GM19099 (cell line): Measurements from ENCODE around the gene BNIP3.

Source experiments
- POLR2A ChIP-seq: IDR thresholded peaks from 3 replicates; pipeline ENCODE4 v1.6.1; 2011; ENCODE audit warnings: low read depth; ENCODE audit not compliant: insufficient read length; ENCODE audit errors: extremely low read depth

BNIP3 gene, protein sequence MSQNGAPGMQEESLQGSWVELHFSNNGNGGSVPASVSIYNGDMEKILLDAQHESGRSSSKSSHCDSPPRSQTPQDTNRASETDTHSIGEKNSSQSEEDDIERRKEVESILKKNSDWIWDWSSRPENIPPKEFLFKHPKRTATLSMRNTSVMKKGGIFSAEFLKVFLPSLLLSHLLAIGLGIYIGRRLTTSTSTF

DNA sequence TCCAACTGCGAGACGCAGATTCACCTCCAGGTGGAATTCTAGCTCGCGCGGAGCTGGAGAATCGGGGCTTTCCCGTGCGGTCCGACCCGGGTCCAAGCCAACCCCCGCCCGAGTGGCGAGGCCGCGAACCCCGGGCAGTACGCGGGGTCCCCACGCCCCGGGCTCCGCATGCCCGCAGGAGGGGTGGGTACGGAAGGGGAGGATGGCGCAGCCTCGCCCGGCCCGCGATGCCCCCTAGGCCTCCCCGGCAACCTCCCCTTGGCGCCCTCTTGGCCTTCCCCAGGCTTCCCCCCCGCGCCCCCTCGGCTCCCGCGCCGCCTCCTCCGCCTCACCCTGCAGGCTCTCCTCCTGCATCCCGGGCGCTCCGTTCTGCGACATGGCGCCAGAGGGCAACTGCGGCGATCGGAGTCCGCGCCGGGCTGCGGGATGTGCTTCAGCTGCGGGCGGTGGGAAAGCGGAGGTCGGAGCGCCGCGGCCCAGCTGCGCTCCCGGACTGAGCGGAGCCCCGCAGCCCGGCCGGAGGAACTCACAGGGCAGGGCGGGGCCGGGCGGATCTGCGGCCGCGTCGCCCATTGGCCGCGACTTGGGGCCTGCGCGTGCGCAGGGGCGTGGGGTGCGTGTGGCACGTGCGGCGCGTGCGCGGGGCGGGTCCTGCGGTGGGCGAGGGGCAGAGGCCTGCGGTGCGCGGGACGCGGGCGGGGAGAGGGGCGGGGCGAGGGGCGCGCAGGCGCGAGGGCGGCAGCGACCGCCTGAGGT lies at the start of gene BNIP3:
BNIP3 (minus strand) TSS at position 495 of the 756 bp plus-strand sequence; CDS start at position 378, 117 bp downstream.
- peak; percentile 78 for TF ChIP-seq POLR2A

- no peak for TF ChIP-seq POLR2A
These were observed 49.3 kb upstream of the BNIP3 start for GRCh38 chr10:132030898-132031463.

DNA sequence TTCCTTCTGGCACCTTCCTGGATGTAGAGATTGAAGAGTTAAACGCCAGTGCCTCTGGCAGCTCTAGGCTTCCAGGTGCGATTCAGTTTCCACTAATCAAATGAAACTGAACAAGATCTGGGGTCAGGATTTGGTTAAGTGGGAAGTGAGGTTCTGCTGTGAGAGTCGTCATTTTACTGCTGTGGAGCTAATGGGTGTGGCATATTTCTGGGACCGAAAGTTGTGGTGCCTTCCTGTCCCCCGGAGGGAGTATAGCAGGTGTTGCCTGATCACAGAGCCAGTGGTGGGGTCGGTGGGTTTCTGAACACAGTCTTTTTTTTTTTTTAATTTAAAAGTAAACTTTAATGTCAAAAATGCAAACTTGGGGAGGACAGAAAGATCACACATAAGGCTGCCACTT lies 47.0 kb upstream of the BNIP3 start:
- TF ChIP-seq POLR2A: no peak

DNA sequence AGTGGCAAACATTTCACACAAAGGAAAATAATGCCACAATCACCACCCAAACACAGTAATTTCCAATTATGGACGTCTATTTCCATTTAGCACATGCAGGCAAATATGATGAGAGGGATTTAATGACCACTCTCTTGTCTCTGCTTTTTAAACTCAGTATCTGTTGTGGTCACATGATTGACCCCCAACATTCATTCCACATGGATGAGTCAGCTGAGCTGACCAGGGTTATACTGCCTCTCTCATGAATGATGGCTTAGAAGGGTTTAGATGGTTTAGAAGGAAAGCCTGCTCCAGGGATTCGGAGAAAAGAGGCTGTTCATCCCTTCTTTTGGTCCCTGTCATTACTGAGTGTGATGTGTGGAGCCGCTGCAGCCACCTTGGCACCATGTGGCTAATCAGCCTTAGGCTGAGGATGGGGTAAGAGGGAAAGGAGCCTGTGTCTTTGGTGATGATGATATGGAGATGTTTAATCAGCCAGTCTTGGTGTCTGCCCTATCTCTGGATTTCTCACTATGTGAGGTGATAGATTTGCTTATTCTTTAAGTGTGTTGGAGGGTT lies 45.8 kb upstream of the BNIP3 start:
- TF ChIP-seq POLR2A: no peak

GRCh38 chr10:132023092-132023811 lies 41.5 kb upstream of the BNIP3 start:
- no peak for TF ChIP-seq POLR2A

DNA sequence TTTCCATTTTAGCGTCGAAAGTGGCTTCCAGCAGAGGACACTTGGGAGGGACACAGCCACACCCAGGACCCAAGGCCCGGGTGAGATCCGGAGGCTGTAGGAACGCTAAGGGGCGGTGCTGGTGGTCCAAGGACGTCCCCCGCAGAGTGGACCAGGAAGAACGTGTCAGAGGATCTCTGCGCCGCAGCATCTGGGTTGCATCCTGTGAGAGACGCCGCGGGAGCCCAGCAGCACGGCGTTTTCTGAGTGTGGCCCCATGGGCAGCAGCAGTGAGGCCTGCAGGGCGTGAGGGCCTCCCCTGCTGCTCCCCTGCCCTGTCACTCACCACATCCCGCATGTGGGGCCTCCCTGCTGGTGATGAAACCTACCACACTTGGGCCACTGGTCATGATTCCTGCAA lies 40.5 kb upstream of the BNIP3 start:
- no peak for TF ChIP-seq POLR2A

DNA sequence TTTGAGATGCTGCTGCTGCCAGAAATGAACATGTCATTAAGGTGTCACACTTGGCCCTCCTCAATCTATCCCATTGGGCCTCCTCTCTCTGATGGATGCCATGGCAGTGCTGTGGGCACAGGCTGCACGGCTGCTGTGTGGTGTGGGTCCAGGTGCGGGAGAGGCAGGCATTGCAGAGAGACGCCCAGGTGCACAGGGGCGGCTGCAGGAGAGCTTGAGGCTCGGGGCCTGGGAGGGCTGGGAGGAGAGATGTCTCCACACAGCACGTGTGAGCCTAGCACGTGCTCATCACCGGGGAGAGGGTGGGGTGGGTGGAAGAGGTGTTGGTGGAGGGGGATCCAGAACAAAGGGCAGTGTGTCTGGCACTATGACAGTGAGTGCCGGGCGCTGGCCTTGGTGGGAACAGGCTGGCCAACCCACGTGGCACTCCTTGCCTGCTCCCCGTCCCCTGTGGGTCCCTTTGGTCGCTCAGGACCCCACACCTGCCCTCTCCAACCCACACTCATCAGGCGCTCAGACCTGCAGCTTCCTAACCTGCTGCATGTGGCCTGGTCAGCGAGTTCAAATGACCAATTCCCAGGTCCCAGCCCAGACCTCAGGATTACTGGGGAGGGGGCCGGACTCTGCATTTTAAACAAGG lies 39.9 kb upstream of the BNIP3 start:
- no peak for TF ChIP-seq POLR2A

GRCh38 chr10:132021046-132021445 lies 39.3 kb upstream of the BNIP3 start:
- TF ChIP-seq POLR2A: no peak

DNA sequence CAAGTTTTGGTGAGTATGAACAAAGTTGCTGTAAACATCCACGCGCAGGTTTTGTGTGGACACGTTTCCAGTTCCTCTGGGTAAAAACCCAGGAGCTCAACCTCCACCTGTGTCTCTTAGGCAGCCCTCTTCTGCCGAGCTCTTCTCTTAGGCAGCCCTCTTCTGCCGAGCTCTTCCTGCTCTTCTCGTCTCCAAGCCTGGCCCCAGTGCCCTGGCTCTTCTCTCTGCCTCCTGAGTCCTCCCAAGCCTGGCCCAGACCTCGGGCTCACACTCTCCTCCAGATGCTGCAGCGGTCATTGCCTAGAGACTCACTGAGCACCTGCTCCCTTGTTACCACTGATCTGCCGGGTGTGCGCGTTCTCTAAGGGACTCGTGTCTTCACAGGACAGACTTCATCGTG lies 38.7 kb upstream of the BNIP3 start:
- no peak for TF ChIP-seq POLR2A

GRCh38 chr10:132019366-132019765 lies 37.6 kb upstream of the BNIP3 start:
- TF ChIP-seq POLR2A: no peak

GRCh38 chr10:132018446-132018845 lies 36.7 kb upstream of the BNIP3 start:
- TF ChIP-seq POLR2A: no peak

DNA sequence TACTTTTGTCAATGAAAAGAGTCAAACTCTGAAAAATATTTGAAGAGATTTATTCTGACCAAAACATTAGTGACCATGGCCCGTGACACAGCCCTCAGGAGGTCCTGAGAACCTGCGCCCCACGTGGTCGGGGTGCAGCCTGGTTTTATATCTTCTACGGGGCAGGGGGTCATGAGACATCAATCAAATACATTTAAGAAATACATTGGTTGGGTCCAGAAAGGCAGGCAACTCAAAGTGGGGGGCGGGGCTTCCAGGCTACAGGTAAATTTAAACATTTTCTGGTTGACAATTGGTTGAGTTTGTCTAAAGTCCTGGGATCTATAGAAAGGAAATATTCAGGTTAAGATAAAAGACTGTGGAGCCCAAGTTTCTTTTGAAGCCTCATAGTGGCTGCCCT lies 34.8 kb upstream of the BNIP3 start:
- no peak for TF ChIP-seq POLR2A

- no peak for TF ChIP-seq POLR2A
These were observed 29.7 kb upstream of the BNIP3 start for GRCh38 chr10:132011445-132011844.

GRCh38 chr10:132011024-132011423 lies 29.3 kb upstream of the BNIP3 start:
- TF ChIP-seq POLR2A: no peak

DNA sequence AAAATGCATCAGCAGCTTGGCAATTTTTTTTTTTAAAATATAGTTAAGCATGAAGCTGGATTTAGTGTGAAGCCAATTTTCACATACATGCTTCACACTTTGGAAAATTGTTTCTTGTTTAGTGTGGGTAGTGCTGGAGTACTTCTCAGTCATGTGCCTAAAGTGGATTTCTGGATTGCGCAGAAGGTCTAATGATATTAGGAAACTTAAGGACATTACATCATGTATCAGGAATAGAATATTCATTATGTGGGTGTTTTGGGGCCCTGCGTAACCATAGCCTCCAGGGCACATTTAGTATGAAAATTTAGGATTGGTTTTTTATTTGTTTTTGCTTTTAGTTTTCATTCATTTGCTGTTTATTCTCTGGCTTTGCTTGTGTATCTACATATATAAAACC lies 28.8 kb upstream of the BNIP3 start:
- no peak for TF ChIP-seq POLR2A
